ENCODE results near the gene OR13C3. TPM values are rescaled to one million over a fixed set of nuclear protein-coding genes. Genes with fewer than 3 reads are reported as not detected.
A peak's percentile ranks its signal among the peaks of the same experiment; 100 is the strongest.

The OR13C3 gene
- total RNA-seq, 2 experiments from 2014 or later = not detected

DNA sequence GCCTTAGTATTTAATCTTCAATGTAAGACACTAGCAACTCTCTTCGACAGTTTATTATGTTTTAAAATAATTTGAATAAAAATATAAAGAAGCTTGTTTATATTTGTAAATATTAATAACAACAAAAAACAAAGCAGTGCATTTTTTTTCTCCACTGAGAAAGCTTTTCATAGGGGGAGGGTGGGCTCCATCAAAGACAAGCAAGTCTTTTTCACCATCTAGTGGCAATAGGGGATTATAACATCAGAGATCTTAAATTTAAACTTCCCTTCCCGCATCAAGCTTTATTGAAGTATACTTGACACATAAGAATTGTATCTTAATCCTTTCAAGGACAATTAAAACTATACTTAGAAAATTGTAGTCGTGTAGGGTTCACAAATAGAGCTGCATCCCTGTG, 41.8 kb downstream of the OR13C3 start:
- POLR2A ChIA-PET = interaction anchor here (0.6 to 0.7 kb wide), 3 partner anchors 151 to 540 kb away, joined by 3 to 8 read pairs (median 4); no protein-coding TSS in a partner anchor

More for the DNA sequence above, 41.8 kb downstream of the OR13C3 start:
- no peaks in the 10 kb centered on the region for H3K4me1 ChIP-seq (ENCODE audit: insufficient read depth, low read length, poor library complexity, severe bottlenecking)
- intact Hi-C loops (cut with micrococcal nuclease; ENCODE audit: unreplicated experiment) = loop anchor here (5.0 kb wide), 1 partner anchor 247 kb away; no protein-coding TSS in a partner anchor
- no peak overlapping the region for H3K4me2 ChIP-seq (ENCODE audit: low read length)
- no peaks in the 10 kb centered on the region for H4K20me1 ChIP-seq (ENCODE audit: insufficient read depth, low read length)
- no peaks in the 10 kb centered on the region for H3K9me3 ChIP-seq (ENCODE audit: low read length)
- no peaks in the 10 kb centered on the region for H3K79me2 ChIP-seq (ENCODE audit: insufficient read depth, low read depth, low read length)
- no peak overlapping the region for H3K4me3 ChIP-seq (ENCODE audit: low read depth, low read length, poor library complexity, severe bottlenecking)
- no peaks in the 10 kb centered on the region for H3K36me3 ChIP-seq (ENCODE audit: insufficient read depth, low read length)
- CTCF ChIA-PET (ENCODE audit: unreplicated experiment) = no interaction called here
- no peak for TF ChIP-seq EZH2phosphoT487 (IDR thresholded peaks at IDR 0.05; ENCODE audit: borderline replicate concordance, low read depth, low read length)
- TF ChIP-seq, protein P1, sequence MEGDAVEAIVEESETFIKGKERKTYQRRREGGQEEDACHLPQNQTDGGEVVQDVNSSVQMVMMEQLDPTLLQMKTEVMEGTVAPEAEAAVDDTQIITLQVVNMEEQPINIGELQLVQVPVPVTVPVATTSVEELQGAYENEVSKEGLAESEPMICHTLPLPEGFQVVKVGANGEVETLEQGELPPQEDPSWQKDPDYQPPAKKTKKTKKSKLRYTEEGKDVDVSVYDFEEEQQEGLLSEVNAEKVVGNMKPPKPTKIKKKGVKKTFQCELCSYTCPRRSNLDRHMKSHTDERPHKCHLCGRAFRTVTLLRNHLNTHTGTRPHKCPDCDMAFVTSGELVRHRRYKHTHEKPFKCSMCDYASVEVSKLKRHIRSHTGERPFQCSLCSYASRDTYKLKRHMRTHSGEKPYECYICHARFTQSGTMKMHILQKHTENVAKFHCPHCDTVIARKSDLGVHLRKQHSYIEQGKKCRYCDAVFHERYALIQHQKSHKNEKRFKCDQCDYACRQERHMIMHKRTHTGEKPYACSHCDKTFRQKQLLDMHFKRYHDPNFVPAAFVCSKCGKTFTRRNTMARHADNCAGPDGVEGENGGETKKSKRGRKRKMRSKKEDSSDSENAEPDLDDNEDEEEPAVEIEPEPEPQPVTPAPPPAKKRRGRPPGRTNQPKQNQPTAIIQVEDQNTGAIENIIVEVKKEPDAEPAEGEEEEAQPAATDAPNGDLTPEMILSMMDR (conservative IDR thresholded peaks at IDR 0.05; ENCODE audit: low read length) = peak; percentile 68
- no peak overlapping the region for H3K27ac ChIP-seq (ENCODE audit: low read depth, low read length, poor library complexity, severe bottlenecking)
- no TSS peak for BruUV-seq (replicated peaks)
- no peaks in the 10 kb centered on the region for H3K9me2 ChIP-seq (ENCODE audit: insufficient read depth, low read length)
- no peak overlapping the region for H2AFZ ChIP-seq (ENCODE audit: low read length)
- DNase-seq (ENCODE audit: low spot score) = peak; percentile 22

Other genes with a start within 250 kb of the OR13C3 start
- not detected in 2 replicates for gene OR13F1, start 32.6 kb downstream of the OR13C3 start, total RNA-seq (2014; rRNA removed; shearing (Covaris generic))
- not detected in 2 replicates for gene OR13F1, start 32.6 kb downstream of the OR13C3 start, total RNA-seq (2022)
- not detected in 2 replicates for gene OR13C4, start 9.6 kb downstream of the OR13C3 start, total RNA-seq (2014; rRNA removed; shearing (Covaris generic))
- gene OR13C4, start 9.6 kb downstream of the OR13C3 start, total RNA-seq (2022) = not detected in 2 replicates
- not detected in 2 replicates for gene OR13C8, start 32.3 kb upstream of the OR13C3 start, total RNA-seq (2014; rRNA removed; shearing (Covaris generic))
- gene OR13C8, start 32.3 kb upstream of the OR13C3 start, total RNA-seq (2022) = not detected in 2 replicates
- not detected in 2 replicates for gene OR13C5, start 62.6 kb upstream of the OR13C3 start, total RNA-seq (2014; rRNA removed; shearing (Covaris generic))
- gene OR13C5, start 62.6 kb upstream of the OR13C3 start, total RNA-seq (2022) = not detected in 2 replicates
- not detected in 2 replicates for gene OR13C2, start 68.8 kb upstream of the OR13C3 start, total RNA-seq (2014; rRNA removed; shearing (Covaris generic))
- gene OR13C2, start 68.8 kb upstream of the OR13C3 start, total RNA-seq (2022) = not detected in 2 replicates
- gene OR13C9, start 81.3 kb upstream of the OR13C3 start, total RNA-seq (2014; rRNA removed; shearing (Covaris generic)) = not detected in 2 replicates
- gene OR13C9, start 81.3 kb upstream of the OR13C3 start, total RNA-seq (2022) = not detected in 2 replicates
- not detected in 2 replicates for gene OR13D1, start 157.7 kb upstream of the OR13C3 start, total RNA-seq (2014; rRNA removed; shearing (Covaris generic))
- not detected in 2 replicates for gene OR13D1, start 157.7 kb upstream of the OR13C3 start, total RNA-seq (2022)
- 20.2 and 25.2 TPM in 2 replicates for gene NIPSNAP3A, start 210.8 kb upstream of the OR13C3 start, total RNA-seq (2014; rRNA removed; shearing (Covaris generic))
- 24.3 and 25.2 TPM in 2 replicates for gene NIPSNAP3A, start 210.8 kb upstream of the OR13C3 start, total RNA-seq (2022)
- gene NIPSNAP3B, start 227.3 kb upstream of the OR13C3 start, total RNA-seq (2014; rRNA removed; shearing (Covaris generic)) = 0.28 and 0.31 TPM in 2 replicates
- 0.52 and 1.1 TPM in 2 replicates for gene NIPSNAP3B, start 227.3 kb upstream of the OR13C3 start, total RNA-seq (2022)

Measured in OCI-LY7 (cell line).